BJ (cell line): Measurements from ENCODE around the gene ARMC2. TPM values are rescaled to one million over a fixed set of nuclear protein-coding genes. Genes with fewer than 3 reads are reported as not detected.
"Not testable (repeated sequence)": the region's sequence is repeated elsewhere in the genome, so short reads cannot be mapped to it uniquely, and the experiment has no call there.

ENCODE experiments used
- CTCF ChIA-PET: fragments of 350-600 bp; formaldehyde crosslinking; extraction: SDS; loops from one replicate; lab custom pipeline; 2021; ENCODE audit warnings: antibody characterized with exemption, inconsistent platforms; lab: Yijun Ruan, JAX
- POLR2A ChIA-PET: fragments of 300-600 bp; sonication (Branson Sonifier 250); formaldehyde crosslinking; extraction: SDS; loops from one replicate; lab custom pipeline; 2021; ENCODE audit warnings: antibody characterized with exemption; lab: Charles Lee
- DNase-seq: peaks from one replicate; pipeline ENCODE4 v3.0.0-alpha.2; 2011; ENCODE audit warnings: low read depth
- H3K27me3 ChIP-seq: 2 replicates; pipeline ENCODE4 v1.6.0; 2011; ENCODE audit warnings: low read length; ENCODE audit not compliant: control insufficient read depth, insufficient read depth
- H3K36me3 ChIP-seq: 2 replicates; pipeline ENCODE4 v1.5.1; 2011; ENCODE audit warnings: low read length; ENCODE audit not compliant: control insufficient read depth, insufficient read depth
- H3K4me3 ChIP-seq: 2 replicates; pipeline ENCODE4 v1.5.1; 2011; ENCODE audit warnings: low read depth, mild to moderate bottlenecking, control low read depth, low read length
- polyA plus RNA-seq: library from polyadenylated mRNA; depleted of rRNA; stranded (reverse); fragments of >200 nt; gene quantifications from 2 replicates; pipeline ENCODE4 v1.2.3, GENCODE V29; 2011
- TF ChIP-seq, protein P1 (sequence below): IDR thresholded peaks from 2 replicates; pipeline ENCODE4 v1.5.1; 2011; ENCODE audit warnings: low read depth, mild to moderate bottlenecking, control low read depth, inconsistent platforms, low read length, moderate library complexity; ENCODE audit not compliant: insufficient read depth

The ARMC2 gene
- polyA plus RNA-seq, 1 experiment, result 2.4 TPM

GRCh38 chr6:108883172-108883571, 35.0 kb downstream of the ARMC2 start:
- no peaks in the 10 kb centered on the region for H3K27me3 ChIP-seq
- TF ChIP-seq, protein P1, sequence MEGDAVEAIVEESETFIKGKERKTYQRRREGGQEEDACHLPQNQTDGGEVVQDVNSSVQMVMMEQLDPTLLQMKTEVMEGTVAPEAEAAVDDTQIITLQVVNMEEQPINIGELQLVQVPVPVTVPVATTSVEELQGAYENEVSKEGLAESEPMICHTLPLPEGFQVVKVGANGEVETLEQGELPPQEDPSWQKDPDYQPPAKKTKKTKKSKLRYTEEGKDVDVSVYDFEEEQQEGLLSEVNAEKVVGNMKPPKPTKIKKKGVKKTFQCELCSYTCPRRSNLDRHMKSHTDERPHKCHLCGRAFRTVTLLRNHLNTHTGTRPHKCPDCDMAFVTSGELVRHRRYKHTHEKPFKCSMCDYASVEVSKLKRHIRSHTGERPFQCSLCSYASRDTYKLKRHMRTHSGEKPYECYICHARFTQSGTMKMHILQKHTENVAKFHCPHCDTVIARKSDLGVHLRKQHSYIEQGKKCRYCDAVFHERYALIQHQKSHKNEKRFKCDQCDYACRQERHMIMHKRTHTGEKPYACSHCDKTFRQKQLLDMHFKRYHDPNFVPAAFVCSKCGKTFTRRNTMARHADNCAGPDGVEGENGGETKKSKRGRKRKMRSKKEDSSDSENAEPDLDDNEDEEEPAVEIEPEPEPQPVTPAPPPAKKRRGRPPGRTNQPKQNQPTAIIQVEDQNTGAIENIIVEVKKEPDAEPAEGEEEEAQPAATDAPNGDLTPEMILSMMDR, result no peak
- no peak overlapping the region for H3K4me3 ChIP-seq
- ChIA-PET POLR2A (interaction anchor here (0.5 kb wide), 1 partner anchor 196 kb away, joined by 4 read pairs; no protein-coding TSS in a partner anchor), CTCF (interaction anchor here (1.1 to 1.3 kb wide), 2 partner anchors 11 to 190 kb away, joined by 3 to 6 read pairs; no protein-coding TSS in a partner anchor)
- no peak for DNase-seq
- no peaks in the 10 kb centered on the region for H3K36me3 ChIP-seq

GRCh38 chr6:108884211-108885059, 36.2 kb downstream of the ARMC2 start:
- CTCF ChIA-PET, result interaction anchor here (0.9 to 1.1 kb wide), 3 partner anchors 9 to 189 kb away, joined by 3 to 5 read pairs (median 4); no protein-coding TSS in a partner anchor
- Histone ChIP-seq H3K36me3 (no peaks in the 10 kb centered on the region), H3K27me3 (no peaks in the 10 kb centered on the region), H3K4me3 (no peak overlapping the region)
- POLR2A ChIA-PET, result no interaction called here
- DNase-seq, result no peak
- TF ChIP-seq, protein P1, result no peak

GRCh38 chr6:108888052-108888451, 39.8 kb downstream of the ARMC2 start:
- DNase-seq, result no peak
- Histone ChIP-seq H3K36me3 (no peaks in the 10 kb centered on the region), H3K4me3 (no peak overlapping the region), H3K27me3 (no peaks in the 10 kb centered on the region)
- POLR2A ChIA-PET, result no interaction called here
- TF ChIP-seq, protein P1, result no peak
- CTCF ChIA-PET, result no interaction called here

DNA sequence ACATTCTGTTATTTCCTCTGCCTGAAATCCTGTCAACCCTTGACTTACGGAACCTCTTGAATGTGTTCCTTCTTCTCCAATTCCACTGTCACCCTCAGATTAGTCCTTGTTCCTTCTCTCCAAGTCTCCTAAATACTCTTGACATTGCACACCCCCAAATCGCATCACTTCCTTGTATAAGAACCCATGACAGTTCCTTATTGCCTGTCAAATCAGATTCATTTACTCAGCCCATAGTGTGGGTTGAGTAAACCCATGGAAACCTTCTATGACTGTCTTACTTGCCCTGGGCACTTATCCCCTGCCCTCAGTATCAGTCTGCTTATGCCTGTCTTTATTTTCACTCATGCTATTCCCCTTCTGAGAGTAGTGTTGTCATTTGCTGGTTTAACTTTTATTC, 40.5 kb downstream of the ARMC2 start:
- DNase-seq, result no peak
- TF ChIP-seq, protein P1, result no peak
- no peak overlapping the region for H3K4me3 ChIP-seq
- H3K27me3 ChIP-seq, result no peaks in the 10 kb centered on the region
- no peaks in the 10 kb centered on the region for H3K36me3 ChIP-seq
- POLR2A ChIA-PET, result no interaction called here
- CTCF ChIA-PET, result no interaction called here

GRCh38 chr6:108890898-108891297, 42.7 kb downstream of the ARMC2 start:
- DNase-seq, POLR2A ChIA-PET, H3K4me3 ChIP-seq, H3K36me3 ChIP-seq, H3K27me3 ChIP-seq: not testable (repeated sequence)
- CTCF ChIA-PET, result interaction anchor here (0.6 to 2.2 kb wide), 2 partner anchors 212 to 349 kb away, joined by 4 to 8 read pairs; no protein-coding TSS in a partner anchor
